IMR-90 (cell line): Measurements from ENCODE around the gene FXYD5. TPM values are rescaled to one million over a fixed set of nuclear protein-coding genes. Genes with fewer than 3 reads are reported as not detected.

Source experiments
- ATAC-seq: fragments of 200-7000 bp; cut with Tn5 transposase; 2 replicates; pipeline ENCODE4 v1.9.1; 2020; ENCODE audit warnings: low read depth, mild to moderate bottlenecking, moderate library complexity
- BruUV-seq: library from RNA; stranded (reverse); fragments of 400-500 nt; replicated peaks from 2 replicates; lab custom pipeline; 2021; lab: Mats Ljungman, UMichigan
- CTCF ChIA-PET: fragments of 300-600 bp; formaldehyde crosslinking; extraction: SDS; loops from one replicate; lab custom pipeline; 2021; ENCODE audit warnings: antibody characterized with exemption; lab: Yijun Ruan, JAX
- POLR2A ChIA-PET: fragments of 300-600 bp; sonication (Branson Sonifier 250); formaldehyde crosslinking; loops from one replicate; lab custom pipeline; 2022; ENCODE audit warnings: antibody characterized with exemption; ENCODE audit not compliant: unreplicated experiment; lab: Charles Lee
- DNase-seq: peaks from one replicate; pipeline ENCODE4 v3.0.0; 2013
- H2AFZ ChIP-seq: replicated peaks from 2 replicates; pipeline ENCODE3; 2013; ENCODE audit warnings: low read length, mild to moderate bottlenecking; ENCODE audit not compliant: poor library complexity
- H2AK5ac ChIP-seq: 2 replicates; pipeline ENCODE4 v1.6.1; 2013; ENCODE audit warnings: low read depth, low read length, inconsistent platforms
- H2AK9ac ChIP-seq: replicated peaks from 2 replicates; pipeline ENCODE3; 2013; ENCODE audit warnings: mild to moderate bottlenecking, low read depth, low read length, moderate library complexity; ENCODE audit not compliant: poor library complexity
- H2BK120ac ChIP-seq: 2 replicates; pipeline ENCODE4 v1.6.1; 2013; ENCODE audit warnings: low read depth, low read length, inconsistent platforms
- H2BK15ac ChIP-seq: 3 replicates; pipeline ENCODE4 v1.6.1; 2013; ENCODE audit warnings: low read depth, low read length, inconsistent platforms
- H2BK20ac ChIP-seq: 2 replicates; pipeline ENCODE4 v1.6.1; 2013; ENCODE audit warnings: low read depth, mild to moderate bottlenecking, inconsistent platforms, low read length, moderate library complexity
- H2BK5ac ChIP-seq: 2 replicates; pipeline ENCODE4 v1.6.1; 2013; ENCODE audit warnings: mild to moderate bottlenecking, low read depth, low read length, inconsistent platforms; ENCODE audit not compliant: poor library complexity, severe bottlenecking
- H3K14ac ChIP-seq: replicated peaks from 2 replicates; pipeline ENCODE4 v1.6.1; 2013; ENCODE audit warnings: low read depth, low read length, inconsistent platforms
- H3K18ac ChIP-seq: 2 replicates; pipeline ENCODE4 v1.6.1; 2013; ENCODE audit warnings: low read depth, low read length, control low read depth
- H3K23ac ChIP-seq: 2 replicates; pipeline ENCODE4 v1.6.1; 2013; ENCODE audit warnings: low read depth, low read length, inconsistent platforms
- H3K27ac ChIP-seq: 2 replicates; pipeline ENCODE4 v1.5.1; 2013; ENCODE audit warnings: mild to moderate bottlenecking, control low read depth, low read length; ENCODE audit not compliant: insufficient read depth
- H3K27me3 ChIP-seq: 2 replicates; pipeline ENCODE4 v1.6.1; 2013; ENCODE audit warnings: low read length; ENCODE audit not compliant: control insufficient read depth, insufficient read depth
- H3K36me3 ChIP-seq: 2 replicates; pipeline ENCODE4 v1.6.1; 2013; ENCODE audit warnings: low read length, mixed read lengths; ENCODE audit not compliant: control insufficient read depth, insufficient read depth
- H3K4ac ChIP-seq: 2 replicates; pipeline ENCODE4 v1.6.1; 2013; ENCODE audit warnings: low read depth, low read length, inconsistent platforms
- H3K4me1 ChIP-seq: 2 replicates; pipeline ENCODE4 v1.6.1; 2013; ENCODE audit warnings: low read length, mixed read lengths; ENCODE audit not compliant: control insufficient read depth, insufficient read depth
- H3K4me2 ChIP-seq: 2 replicates; pipeline ENCODE4 v1.6.1; 2013; ENCODE audit warnings: low read depth, mild to moderate bottlenecking, control low read depth, low read length, moderate library complexity
- H3K4me3 ChIP-seq: 2 replicates; pipeline ENCODE4 v1.5.1; 2013; ENCODE audit warnings: low read depth, mild to moderate bottlenecking, control low read depth, low read length, moderate library complexity; ENCODE audit not compliant: insufficient read depth
- H3K56ac ChIP-seq: 2 replicates; pipeline ENCODE4 v1.6.1; 2013; ENCODE audit warnings: low read length, inconsistent platforms; ENCODE audit not compliant: insufficient read depth; ENCODE audit errors: extremely low read depth
- H3K79me1 ChIP-seq, 2 experiments: 2 replicates each; pipeline ENCODE4 v1.6.1; 2013; ENCODE audit warnings: low read length in 2 of 2, inconsistent platforms in 1 of 2, low read depth in 1 of 2
- H3K9ac ChIP-seq: 2 replicates; pipeline ENCODE4 v1.6.1; 2013; ENCODE audit warnings: low read depth, low read length, control low read depth
- H3K9me1 ChIP-seq: 2 replicates; pipeline ENCODE4 v1.6.1; 2013; ENCODE audit warnings: low read length, inconsistent platforms; ENCODE audit not compliant: insufficient read depth
- H3K9me3 ChIP-seq: 2 replicates; pipeline ENCODE4 v1.6.1; 2013; ENCODE audit warnings: low read length; ENCODE audit not compliant: control insufficient read depth, insufficient read depth
- H4K20me1 ChIP-seq: 2 replicates; pipeline ENCODE4 v1.6.1; 2013; ENCODE audit warnings: low read length, inconsistent platforms; ENCODE audit not compliant: insufficient read depth
- H4K5ac ChIP-seq: 2 replicates; pipeline ENCODE4 v1.6.1; 2013; ENCODE audit warnings: mild to moderate bottlenecking, low read depth, low read length, control low read depth
- H4K8ac ChIP-seq, 2 experiments: 2 replicates each; pipeline ENCODE4 v1.6.1; 2013; ENCODE audit warnings: low read depth in 2 of 2, low read length in 2 of 2, control low read depth in 1 of 2, inconsistent platforms in 1 of 2
- H4K91ac ChIP-seq: 2 replicates; pipeline ENCODE4 v1.6.1; 2013; ENCODE audit warnings: low read depth, low read length, inconsistent platforms; ENCODE audit not compliant: insufficient read depth
- BHLHE40 ChIP-seq: fragments of 150-350 bp; IDR thresholded peaks from 2 replicates; pipeline ENCODE4 v1.6.1; 2016; ENCODE audit warnings: mild to moderate bottlenecking, low read depth, low read length
- CEBPB ChIP-seq: IDR thresholded peaks from 2 replicates; pipeline ENCODE4 v1.6.1; 2012; ENCODE audit warnings: low read depth, low read length, improper control_type of control experiment
- CHD1 ChIP-seq: IDR thresholded peaks from 2 replicates; pipeline ENCODE4 v1.6.1; 2012; ENCODE audit warnings: low read depth, low read length, improper control_type of control experiment
- CTCF ChIP-seq: conservative IDR thresholded peaks from 2 replicates; pipeline ENCODE4 v1.5.1; 2012; ENCODE audit warnings: mild to moderate bottlenecking, low read depth, low read length, improper control_type of control experiment
- FOS ChIP-seq: fragments of 150-350 bp; IDR thresholded peaks from 2 replicates; pipeline ENCODE4 v1.6.1; 2016; ENCODE audit warnings: low read depth, low read length
- MAFK ChIP-seq: IDR thresholded peaks from 2 replicates; pipeline ENCODE4 v1.6.1; 2012; ENCODE audit warnings: low read depth, low read length, improper control_type of control experiment
- MAZ ChIP-seq: IDR thresholded peaks from 2 replicates; pipeline ENCODE4 v1.6.1; 2012; ENCODE audit warnings: low read depth, mild to moderate bottlenecking, low read length, improper control_type of control experiment, moderate library complexity, borderline replicate concordance
- MXI1 ChIP-seq: IDR thresholded peaks from 2 replicates; pipeline ENCODE4 v1.6.1; 2012; ENCODE audit warnings: low read depth, mild to moderate bottlenecking, low read length, moderate library complexity, borderline replicate concordance
- NFE2L2 ChIP-seq: fragments of 150-350 bp; IDR thresholded peaks from 2 replicates; pipeline ENCODE4 v1.6.1; 2016; ENCODE audit warnings: low read depth, mild to moderate bottlenecking, low read length
- POLR2A ChIP-seq: IDR thresholded peaks from 2 replicates; pipeline ENCODE4 v1.6.1; 2012; ENCODE audit warnings: mild to moderate bottlenecking, low read depth, low read length
- RAD21 ChIP-seq: IDR thresholded peaks from 2 replicates; pipeline ENCODE4 v1.6.1; 2012; ENCODE audit warnings: low read length, improper control_type of control experiment
- RCOR1 ChIP-seq: IDR thresholded peaks from 2 replicates; pipeline ENCODE4 v1.6.1; 2012; ENCODE audit warnings: mild to moderate bottlenecking, low read length, improper control_type of control experiment; ENCODE audit not compliant: insufficient replicate concordance
- SMC3 ChIP-seq: fragments of 150-350 bp; IDR thresholded peaks from 2 replicates; pipeline ENCODE4 v1.6.1; 2016; ENCODE audit warnings: low read depth, mild to moderate bottlenecking, antibody characterized with exemption, low read length, moderate library complexity
- USF2 ChIP-seq: fragments of 150-350 bp; IDR thresholded peaks from 2 replicates; pipeline ENCODE4 v1.6.1; 2017; ENCODE audit warnings: mild to moderate bottlenecking, antibody characterized with exemption, low read length, low read depth
- WGBS, 2 experiments: methylation state at CpG; one replicate each; pipeline versions ENCODE4 v1.1.5 to v1.1.7; 2013; ENCODE audit warnings: missing lambda C conversion rate in 2 of 2; ENCODE audit not compliant: insufficient read length in 1 of 2; ENCODE audit errors: extremely low coverage in 2 of 2; 5-methylcytosine and 5-hydroxymethylcytosine counted together
- dilution Hi-C: fragments of 300-500 bp; cut with HindIII; formaldehyde crosslinking; loops from one replicate; pipeline ENCODE4 v1.14.3; 2018; ENCODE audit warnings: low sequenced_read_pairs; ENCODE audit not compliant: unreplicated experiment
- in situ Hi-C: fragments of 300-500 bp; cut with MboI; formaldehyde crosslinking; loops from 3 replicates; pipeline ENCODE4 v1.14.3; 2019; ENCODE audit warnings: low sequenced_read_pairs, inconsistent platforms, mixed read lengths
- intact Hi-C: fragments of 100-400 bp; cut with micrococcal nuclease; formaldehyde crosslinking; loops from 2 replicates; pipeline ENCODE4 v1.10.0; 2022
- polyA plus RNA-seq, 3 experiments: library from polyadenylated mRNA; depleted of rRNA; stranded (reverse); fragments of >200 nt; gene quantifications; 2 replicates each; pipeline ENCODE4 v1.2.3, GENCODE V29; 2012; ENCODE audit warnings: low replicate concordance in 1 of 3
- total RNA-seq: library from RNA; depleted of rRNA; stranded (reverse); fragments of >200 nt; gene quantifications from 2 replicates; pipeline ENCODE4 v1.2.3, GENCODE V29; 2012
- TF ChIP-seq, protein P1 (sequence below): fragments of 150-350 bp; IDR thresholded peaks from 2 replicates; pipeline ENCODE4 v1.6.1; 2016; ENCODE audit warnings: low read depth, mild to moderate bottlenecking, low read length, moderate library complexity, borderline replicate concordance

FXYD5 gene
- total and polyA plus RNA-seq, 2 of the 4 experiments (the other 2 are of a cell fraction) = 53.6 to 245 TPM

DNA sequence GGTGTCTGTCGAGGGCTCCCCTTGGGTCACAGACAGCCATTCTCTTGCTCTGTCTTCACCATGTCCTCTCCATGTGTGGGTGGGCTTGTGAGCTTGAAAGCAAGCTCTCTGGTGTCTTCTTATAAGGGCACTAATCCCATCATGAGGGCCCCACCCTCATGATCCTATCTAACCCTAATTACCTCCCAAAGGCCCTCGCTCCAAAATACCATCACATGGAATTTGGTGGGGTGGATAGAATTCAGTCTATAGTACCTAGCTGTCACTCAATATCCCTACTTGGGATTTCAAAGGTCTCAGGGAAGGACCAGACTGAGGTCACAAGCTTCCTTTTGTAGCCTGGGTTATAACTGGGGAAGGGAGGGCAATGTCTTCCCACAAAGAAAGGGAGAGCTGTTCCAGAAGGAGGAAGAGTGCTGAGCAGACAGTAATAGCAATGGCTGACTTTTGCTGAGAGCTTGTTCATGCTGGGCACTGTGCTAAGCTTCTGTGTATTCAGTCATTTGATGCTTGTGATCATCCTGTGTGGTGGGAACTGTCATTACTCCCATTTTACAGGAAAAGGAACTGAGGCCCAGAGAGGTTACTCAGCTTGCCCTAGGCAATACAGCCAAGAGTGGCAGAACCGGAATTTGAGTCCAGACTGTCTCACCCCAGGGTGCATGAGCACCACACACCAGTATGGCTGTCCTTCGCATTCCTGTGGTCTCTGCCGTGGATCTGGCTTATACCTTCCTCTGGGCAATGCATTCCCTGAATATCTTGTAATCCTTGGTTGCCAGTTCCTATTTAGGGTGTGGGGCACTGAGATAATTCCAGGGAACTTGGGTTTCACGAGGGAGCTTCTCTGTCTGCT, 8.2 kb downstream of the FXYD5 start:
- Histone ChIP-seq H2BK120ac (no peak overlapping the region), H4K91ac (no peak overlapping the region), H2AK9ac (no peak overlapping the region), H3K14ac (no peak overlapping the region), H3K27me3 (no peaks in the 10 kb centered on the region), H4K20me1 (no peaks in the 10 kb centered on the region), H3K9ac (no peak overlapping the region), H3K9me3 (peaks cover 30% of the 10 kb centered on the region), H4K5ac (no peak overlapping the region), H3K4me1 (no peaks in the 10 kb centered on the region), H3K36me3 (peaks cover 61% of the 10 kb centered on the region), H3K4me3 (no peak overlapping the region), H2BK20ac (no peak overlapping the region), H2AFZ (no peak overlapping the region), H3K18ac (no peak overlapping the region), H2BK15ac (no peak overlapping the region), H3K4me2 (no peak overlapping the region), H2BK5ac (no peak overlapping the region), H3K23ac (no peak overlapping the region), H4K8ac (no peak overlapping the region), H3K9me1 (no peaks in the 10 kb centered on the region), H2AK5ac (no peak overlapping the region), H3K27ac (no peak overlapping the region), H3K79me1 (peaks cover 5 to 10% of the 10 kb centered on the region in 2 experiments; a peak in 3 of 4 replicates), H3K56ac (no peak overlapping the region), H3K4ac (no peak overlapping the region)
- DNase-seq (no peak), ATAC-seq (peak; percentile 46)
- dilution Hi-C loops = no loop called here
- in situ Hi-C loops = no loop called here
- POLR2A ChIA-PET = no interaction called here
- no TSS peak for BruUV-seq
- CTCF ChIA-PET = no interaction called here
- intact Hi-C loops = no loop called here
- WGBS, 2 experiments = 80% methylated on average over 1 of the region's 6 CpGs; no CpG with 5 or more reads in 1 of the 2 experiments
- TF ChIP-seq MAZ (no peak), BHLHE40 (no peak), SMC3 (no peak), USF2 (no peak), CHD1 (no peak), RCOR1 (no peak), POLR2A (no peak), CEBPB (no peak), CTCF (no peak), NFE2L2 (no peak), MXI1 (no peak), MAFK (no peak), RAD21 (no peak), FOS (no peak)
- TF ChIP-seq, protein P1, sequence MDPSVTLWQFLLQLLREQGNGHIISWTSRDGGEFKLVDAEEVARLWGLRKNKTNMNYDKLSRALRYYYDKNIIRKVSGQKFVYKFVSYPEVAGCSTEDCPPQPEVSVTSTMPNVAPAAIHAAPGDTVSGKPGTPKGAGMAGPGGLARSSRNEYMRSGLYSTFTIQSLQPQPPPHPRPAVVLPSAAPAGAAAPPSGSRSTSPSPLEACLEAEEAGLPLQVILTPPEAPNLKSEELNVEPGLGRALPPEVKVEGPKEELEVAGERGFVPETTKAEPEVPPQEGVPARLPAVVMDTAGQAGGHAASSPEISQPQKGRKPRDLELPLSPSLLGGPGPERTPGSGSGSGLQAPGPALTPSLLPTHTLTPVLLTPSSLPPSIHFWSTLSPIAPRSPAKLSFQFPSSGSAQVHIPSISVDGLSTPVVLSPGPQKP = no peak
